Measurements from ENCODE around the gene VWC2.

VWC2 gene

DNA sequence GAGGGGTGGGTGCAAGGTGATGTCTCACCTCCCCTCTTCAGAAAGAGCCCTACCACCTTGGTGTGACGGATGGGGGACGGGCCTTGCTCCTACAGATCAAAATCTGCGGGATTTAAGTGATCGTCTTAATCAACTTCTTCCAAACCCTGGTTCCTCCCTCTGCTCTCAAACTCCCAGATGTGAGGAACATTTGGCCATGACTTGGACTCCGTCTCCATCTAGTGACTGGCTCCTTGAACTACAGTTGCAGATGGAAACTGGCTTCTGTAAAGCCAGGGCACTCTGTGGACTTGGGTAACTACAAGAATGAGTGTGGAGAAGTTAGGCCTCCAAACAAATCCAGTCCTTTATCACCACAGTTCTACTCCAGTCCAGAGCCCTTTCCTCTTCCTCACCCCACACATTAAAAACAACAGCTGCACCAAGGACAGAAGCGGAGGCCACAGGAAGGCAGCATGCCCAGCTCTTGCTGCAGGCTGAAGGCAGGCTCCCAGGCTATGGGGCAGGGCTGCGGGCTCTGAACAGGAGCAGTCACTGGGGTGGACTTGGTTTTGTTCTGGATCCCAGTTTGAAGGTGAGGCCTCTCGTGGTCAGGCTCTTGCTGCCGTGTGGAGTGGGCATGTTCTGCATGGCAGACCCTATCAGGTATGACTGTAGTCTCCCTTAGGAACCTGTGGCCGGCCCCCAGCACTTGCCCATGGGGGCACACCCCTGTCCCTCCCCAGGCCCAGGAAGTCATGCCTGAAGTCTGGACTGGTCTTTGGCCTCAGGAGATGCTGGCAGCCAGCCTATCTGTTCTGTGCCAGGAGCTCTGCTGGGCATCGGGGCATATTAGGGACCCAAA lies 79.4 kb downstream of the VWC2 start:
- DNase-seq = no peak

DNA sequence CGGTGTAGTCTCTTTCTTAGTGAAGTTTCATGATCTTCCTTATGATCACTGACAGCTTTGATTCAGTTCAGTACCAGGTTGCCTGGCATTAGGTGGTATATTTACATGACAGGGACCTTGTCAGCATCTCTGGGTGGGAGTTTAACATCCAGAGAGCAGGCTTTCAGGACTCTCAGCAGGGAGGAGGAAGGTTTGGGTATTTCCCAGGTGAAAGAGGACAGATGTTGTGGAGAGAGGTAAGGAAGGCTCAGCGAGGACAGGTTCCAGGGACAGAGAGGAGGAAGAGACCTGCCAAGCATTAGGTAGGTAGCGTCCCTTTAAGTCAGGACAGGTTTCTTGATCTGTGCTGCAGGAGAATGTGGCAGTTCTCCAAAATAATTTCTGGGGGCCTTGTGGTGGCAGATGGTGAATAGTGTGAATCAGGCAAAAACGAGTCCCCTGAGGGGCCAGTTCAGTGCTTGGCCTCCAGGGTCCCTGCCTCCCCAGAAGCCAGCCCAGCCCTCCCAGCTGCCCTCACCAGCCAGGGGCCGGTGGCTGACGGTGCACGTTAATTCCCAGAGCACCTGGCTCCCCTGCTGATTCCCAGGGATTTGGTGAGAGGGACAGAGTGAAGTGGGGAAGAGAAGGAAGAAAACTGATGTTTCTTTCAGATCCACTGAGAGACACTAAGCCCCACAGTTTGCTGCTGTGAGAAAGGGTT lies 82.0 kb downstream of the VWC2 start:
- no peak for DNase-seq

DNA sequence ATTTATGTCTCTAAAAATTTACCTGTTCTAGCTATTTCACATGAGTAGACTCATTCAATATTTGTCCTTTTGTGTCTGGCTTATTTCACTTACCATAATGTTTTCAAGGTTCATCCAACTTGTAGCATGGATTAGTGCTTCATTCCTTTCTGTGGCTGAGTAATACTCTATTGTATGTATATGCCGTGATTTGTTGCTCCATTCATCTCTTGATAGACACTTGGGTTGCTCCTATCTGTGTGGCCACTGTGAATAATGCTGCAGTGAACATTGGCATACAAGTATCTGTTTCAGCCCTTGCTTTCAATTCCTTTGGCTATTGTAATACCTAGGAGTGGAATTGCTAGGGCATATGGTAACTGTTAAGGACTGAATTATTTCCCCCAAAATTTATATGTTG lies 86.9 kb downstream of the VWC2 start:
- no peak for DNase-seq

DNA sequence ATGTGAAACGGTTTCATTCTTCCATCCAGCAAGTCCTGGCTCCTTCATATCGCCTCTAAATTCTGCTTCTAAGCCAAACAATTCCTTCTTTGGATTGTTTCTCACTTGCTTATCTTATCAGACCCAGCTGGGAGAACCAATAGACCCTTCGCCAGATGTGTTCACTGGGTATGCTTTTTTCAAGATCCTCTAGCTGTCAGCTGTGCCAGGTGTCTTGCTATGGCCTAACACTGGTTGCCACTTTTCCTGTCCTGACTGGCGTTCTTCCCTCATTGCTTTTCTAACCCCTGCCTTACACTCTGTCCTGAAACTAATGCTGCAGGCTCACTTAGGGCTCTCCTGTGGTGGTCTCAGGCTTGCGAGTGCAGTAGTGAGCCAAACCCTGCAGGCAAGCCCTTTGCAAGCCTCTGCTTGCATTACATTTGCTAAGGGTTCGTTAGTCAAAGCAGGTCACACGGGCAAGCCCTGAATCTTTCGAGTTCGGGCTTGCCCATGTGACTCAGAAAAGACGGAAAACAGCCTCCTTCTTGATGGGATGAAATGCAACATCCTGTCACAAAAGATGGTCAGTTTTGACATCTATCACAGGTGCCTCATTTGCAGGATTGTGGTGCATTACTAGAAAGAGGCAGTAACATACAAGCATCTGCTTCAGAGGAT lies 92.8 kb downstream of the VWC2 start:
- DNase-seq = no peak

DNA sequence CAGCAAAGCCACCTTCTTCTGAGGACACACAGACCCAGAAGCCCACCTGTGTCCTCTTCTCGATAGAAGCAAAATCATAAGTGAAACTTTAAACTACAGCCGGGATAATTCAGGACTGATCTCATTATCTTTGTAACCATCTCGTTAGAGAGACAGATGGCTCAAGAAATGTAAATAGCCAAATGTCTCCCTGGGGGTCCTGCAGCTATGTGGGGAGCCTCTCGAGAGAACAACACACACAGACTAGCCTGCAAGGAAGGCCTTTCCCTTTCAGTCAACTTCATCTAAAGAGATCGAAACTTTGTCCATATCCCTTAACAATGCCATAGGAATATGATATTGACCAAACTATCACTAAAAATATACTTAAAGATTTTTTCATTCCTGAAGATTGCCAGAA lies 93.5 kb downstream of the VWC2 start:
- no peak for DNase-seq

DNA sequence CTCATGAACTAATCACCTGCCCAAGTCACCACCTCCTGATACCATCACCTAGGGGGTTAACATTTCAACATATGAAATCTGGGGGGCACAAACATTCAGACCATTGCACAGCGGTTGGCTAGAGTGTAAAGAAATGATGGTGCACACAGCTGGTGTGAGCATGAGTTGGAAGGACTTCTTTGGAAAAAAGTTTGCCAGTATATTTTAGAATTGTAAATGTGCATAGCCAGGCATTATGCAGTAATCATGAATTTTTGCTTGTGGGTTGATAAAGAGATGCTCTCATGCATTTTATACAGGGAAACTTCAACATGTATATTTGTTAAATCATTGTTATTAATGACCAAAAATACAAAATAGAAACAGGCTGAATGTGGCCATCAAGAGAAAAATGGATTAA lies 100.0 kb downstream of the VWC2 start:
- no peak for DNase-seq

DNA sequence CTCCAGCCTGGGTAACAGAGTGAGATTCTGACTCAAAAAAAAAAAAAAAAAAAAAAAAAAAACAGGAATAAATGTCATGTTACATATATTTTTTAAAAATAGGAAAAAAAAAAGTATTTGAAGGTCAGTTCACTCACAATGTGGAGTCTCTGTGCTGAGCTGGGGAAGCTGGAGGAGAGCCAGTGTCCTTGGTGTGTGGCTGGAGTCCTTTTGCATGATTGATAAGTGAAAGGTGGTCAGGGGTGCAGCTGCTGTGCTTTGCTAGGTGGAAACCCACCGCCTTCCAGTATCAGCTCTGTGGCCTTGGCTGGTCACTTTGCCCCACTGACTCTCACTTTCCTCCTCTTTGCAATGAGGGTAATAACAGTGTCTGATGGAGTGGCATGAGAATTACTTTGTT lies 101.9 kb downstream of the VWC2 start:
- no peak for DNase-seq

DNA sequence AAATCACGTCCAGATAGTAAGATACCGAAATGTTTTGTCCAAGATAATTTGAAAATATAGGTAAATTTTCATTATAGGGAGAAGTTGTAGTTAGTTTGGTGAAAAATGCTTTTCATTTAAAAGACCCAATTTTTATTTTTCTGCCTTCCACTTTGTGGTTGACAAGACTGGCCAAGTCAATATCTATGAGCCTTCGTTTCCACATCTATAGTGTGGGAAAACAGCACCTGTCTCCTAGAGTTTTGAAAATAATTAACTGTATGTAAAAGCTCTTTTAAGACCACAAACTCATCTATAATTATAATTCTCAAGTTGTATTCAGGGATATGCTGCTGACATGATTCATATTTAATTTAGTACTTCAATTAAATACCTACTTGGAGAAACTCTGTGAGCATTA lies 102.8 kb downstream of the VWC2 start:
- DNase-seq = no peak

DNA sequence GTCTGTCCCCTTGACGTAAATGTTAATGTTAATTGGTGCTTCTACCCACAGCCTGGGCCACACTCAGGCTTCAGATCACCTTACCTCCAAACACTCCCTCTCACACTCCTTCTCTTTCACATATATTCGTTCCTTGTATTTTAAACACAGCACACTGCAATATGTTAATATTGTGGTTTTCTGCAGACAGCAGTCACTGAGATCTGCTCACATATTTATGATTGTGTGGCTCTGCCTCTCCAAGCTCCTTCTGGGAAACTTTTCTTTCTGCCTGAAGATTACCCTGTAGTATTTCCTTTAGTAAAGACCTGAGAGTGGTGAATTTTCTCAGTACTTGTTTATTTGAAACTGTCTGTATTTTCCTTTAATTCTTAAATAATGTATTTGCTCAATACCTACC lies 104.7 kb downstream of the VWC2 start:
- no peak for DNase-seq

DNA sequence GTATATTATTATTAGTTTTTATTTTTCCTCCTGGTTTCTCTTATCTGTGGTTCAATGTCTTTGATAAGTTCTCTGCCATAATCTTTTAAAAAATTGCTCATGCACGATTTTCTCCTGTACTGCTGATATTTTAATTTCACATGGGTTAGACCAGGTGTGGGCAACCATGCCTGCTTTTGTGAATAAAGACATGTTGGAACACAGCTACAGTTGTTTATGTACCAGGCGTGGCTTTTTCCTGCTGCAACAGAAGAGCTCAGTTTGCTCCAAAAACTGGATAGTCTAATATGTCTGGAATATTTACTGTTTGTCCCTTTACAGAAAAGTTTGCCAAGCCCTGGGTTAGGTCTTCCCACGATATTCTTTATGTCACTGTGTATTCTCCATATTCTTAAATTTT lies 105.2 kb downstream of the VWC2 start:
- no peak for DNase-seq

DNA sequence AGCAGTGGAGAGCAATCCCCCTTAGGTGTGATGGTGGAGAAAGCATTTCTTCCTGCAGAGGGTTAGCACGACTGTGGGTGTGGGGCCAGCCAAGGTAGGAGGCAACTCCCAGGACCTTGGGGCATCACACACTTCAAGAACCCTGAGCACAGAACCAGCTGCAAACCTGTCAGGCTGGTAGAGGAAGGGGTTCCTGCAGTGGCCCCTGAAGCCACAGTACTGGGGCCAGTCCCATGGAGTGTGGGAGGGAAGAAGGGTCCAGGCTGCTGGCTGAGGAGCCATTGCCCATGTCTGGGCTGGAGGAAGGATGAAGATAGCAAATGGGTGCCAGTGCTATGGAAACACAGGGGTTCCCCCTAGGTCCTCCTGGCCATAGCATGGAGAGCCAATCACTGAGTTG lies 110.5 kb downstream of the VWC2 start:
- no peak for DNase-seq

DNA sequence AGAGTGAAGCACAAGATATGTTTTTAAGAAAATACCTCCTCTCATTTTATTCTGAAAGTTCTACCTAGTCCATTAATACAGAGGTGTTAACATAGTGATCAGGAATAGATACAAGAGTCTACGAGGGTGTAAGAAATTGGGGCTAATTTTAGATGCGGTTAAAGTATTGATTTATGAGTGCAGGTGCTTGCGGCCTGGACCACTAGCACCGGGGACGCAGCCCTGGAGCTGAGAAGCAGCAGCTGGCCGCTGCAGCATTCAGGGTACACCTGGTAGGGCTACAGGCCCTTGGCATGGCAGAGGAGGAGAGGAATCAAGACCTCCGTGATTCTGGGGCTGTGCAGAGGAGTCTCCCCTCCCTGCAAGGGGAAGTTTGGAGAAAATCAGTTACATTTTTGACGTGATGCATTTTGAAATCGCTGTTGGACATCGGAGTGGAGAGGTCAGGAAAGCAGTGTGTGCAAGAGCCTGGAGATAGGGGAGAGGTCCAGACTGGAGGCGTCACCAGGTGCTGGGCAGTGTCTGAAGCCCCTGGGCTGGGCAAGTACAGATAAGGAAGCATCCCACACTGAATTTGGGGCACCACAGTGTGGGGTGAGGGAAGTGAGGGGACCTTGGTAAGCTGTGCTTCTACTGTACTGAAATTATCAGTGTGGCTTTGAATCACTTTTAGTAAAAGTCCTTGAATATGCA lies 112.3 kb downstream of the VWC2 start:
- DNase-seq = no peak

DNA sequence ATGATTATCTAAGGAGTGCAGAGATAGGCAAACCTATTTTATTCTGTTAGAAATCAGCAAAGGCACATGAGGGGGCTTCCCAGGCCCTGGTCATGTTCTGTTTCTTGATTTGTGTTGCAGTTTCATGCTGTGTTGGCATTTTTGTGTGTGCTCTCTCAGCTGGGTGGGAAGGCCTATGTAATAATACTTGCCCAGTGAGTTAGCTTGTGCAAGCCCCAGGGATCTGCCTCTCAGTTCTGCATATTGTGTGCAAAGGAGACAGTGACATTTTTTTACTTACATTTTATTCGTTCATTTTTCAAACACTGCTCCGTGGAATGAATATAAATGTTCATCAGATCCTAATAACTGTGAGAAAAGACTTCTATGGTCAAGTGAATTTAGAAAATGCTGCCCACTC lies 119.0 kb downstream of the VWC2 start:
- no peak for DNase-seq

DNA sequence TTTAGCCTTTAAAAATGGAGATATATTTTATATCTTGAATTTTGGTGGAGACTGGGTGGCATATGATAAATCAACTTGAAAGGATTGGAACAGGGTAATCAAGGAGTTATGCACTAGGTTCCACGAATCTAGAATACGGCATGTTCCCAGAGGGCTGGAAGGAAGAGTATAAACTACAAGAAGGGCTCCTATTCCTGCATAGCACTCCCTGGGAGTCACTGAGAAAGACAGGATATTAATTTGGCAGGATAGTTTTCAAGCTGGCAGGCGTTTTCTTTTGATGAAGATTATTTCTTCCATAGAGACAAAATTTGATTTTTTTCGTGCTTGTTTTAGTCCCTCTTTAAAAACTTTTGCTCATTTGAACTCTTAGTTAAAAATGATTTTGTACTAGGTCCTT lies 119.7 kb downstream of the VWC2 start:
- DNase-seq = no peak

DNA sequence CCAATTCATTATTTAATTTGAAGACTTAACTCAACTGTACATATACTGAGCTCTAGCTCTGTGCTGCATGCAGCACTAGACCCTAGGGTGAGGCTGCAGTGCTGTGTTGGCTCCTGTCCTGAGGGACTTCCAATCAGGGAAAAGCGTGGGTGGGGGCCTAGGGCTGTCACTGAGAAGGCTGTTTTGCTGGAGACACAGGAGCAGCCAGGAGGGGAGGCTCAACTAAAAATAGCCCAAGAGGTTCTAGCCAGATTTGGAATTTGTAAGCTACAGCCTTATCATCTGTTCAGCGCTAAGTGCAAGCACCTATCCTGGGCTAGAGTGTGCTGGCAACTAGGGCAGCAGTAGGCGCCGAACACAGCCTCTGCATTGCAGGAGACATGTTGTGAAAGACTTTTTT lies 121.1 kb downstream of the VWC2 start:
- DNase-seq = no peak

DNA sequence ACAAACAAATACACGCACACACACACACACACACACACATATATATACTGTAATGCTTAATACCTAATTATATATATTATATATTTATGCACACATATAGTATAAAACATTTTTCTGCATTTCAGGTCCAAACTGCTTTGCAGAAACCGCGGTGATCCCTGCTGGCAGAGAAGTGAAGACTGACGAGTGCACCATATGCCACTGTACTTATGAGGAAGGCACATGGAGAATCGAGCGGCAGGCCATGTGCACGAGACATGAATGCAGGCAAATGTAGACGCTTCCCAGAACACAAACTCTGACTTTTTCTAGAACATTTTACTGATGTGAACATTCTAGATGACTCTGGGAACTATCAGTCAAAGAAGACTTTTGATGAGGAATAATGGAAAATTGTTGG lies 138.5 kb downstream of the VWC2 start:
- DNase-seq = no peak

DNA sequence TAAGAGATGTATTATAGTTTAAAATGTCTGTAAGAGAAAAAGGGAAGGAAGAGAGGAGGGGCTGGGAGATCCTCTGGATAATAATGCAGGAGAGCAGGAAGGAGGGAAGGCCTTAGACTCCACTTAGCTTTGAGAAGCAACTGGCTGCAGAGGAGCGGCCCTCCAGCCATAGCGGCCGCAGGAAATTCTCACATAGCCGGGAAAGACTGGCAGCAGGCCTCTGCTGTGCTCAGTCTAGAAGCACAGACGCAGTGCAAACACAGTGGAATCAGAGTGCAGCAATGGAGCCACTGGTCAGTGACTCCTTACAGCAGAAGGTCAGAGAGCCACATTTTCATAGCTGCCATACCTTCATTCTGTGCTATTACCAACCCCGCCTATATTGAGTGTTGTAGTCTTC lies 153.3 kb downstream of the VWC2 start:
- no peak for DNase-seq

DNA sequence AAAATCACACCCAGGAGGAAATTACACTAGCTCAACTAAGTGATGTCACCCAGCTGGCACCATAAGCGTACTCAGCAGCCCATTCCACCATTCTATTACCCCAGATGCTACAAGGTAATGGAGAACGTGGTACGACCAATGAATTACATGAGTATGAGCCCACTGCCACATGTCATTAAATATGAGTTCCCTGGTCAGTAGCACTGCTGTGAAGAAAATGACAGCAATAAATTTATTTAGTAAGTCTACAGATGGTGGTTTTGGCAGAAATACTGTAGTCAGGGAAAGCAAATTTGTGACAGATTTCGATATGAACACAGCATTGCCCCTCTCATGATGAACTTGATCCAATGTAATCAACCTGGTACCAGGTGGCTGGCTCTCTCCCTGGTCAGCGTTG lies 154.2 kb downstream of the VWC2 start:
- DNase-seq = no peak

DNA sequence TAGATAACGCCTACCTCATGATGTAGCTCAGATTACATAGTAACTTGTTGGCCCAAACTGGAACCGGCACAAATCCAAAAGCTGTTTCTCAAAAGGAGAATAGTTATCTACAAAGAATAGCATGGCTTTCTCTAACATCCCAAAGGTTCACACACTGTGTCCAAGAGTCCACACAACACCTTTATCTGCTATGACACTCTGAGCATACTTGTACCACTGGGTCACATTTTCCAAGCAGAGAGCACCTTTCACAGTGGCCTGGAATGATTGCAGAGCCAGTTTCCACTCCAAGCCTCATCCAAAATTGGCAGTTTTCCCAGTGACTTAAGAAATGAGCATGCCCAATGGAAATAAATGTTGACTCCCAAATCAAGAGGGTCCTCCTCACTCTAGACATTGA lies 155.3 kb downstream of the VWC2 start:
- DNase-seq = no peak

DNA sequence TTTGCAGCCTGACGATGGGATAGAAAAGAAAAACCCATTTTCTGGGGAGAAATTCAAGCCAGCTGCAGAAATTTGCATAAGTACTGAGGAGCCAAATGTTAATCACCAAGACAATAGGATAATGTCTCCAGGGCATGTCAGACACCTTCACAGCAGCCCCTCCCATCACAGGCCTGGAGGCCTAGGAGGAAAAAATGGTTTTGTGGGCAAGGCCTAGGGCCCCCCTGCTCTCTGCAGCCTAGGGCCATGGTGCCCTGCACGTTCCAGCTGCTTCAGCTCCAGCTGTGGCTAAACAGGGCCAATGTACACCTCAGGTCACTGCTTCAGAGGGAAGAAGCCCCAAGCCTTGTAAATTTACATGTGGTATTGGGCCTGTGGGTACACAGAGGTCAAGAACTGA lies 158.2 kb downstream of the VWC2 start:
- DNase-seq = no peak

DNA sequence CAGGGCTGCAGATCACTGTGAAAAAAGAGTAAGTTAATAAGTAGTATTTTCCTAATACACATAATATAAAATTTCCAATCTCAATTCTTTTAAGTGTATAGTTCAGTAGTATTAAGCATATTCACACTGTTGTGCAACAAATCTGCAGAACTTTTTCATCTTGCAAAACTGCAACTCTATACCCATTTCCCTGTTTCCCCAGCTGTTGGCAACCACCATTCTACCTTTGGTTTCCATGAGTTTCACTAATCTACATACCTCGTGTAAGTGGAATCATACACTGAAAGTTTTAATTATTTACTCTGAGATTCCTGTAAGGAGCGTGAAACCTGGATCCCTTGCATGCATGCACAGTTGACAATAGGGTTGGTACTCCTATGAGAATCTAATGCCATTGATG lies 164.2 kb downstream of the VWC2 start:
- no peak for DNase-seq
